GM12872 (cell line): ENCODE data around the gene DHRSX.

Experiments
- CTCF ChIP-seq: IDR thresholded peaks from 3 replicates; pipeline ENCODE4 v1.5.1; 2011; ENCODE audit warnings: low read depth, mild to moderate bottlenecking, low read length, moderate library complexity; ENCODE audit not compliant: insufficient read depth

Gene DHRSX

GRCh38 chrX:2231570-2232192, 269.1 kb downstream of the DHRSX start:
- TF ChIP-seq CTCF = no peak

- no peak for TF ChIP-seq CTCF
These were observed 270.3 kb downstream of the DHRSX start for GRCh38 chrX:2230457-2230856.

GRCh38 chrX:2228536-2228935, 272.2 kb downstream of the DHRSX start:
- TF ChIP-seq CTCF = no peak

- TF ChIP-seq CTCF = no peak
These were observed 273.7 kb downstream of the DHRSX start for GRCh38 chrX:2226906-2227656.

GRCh38 chrX:2226182-2226581, 274.6 kb downstream of the DHRSX start:
- no peak for TF ChIP-seq CTCF

- TF ChIP-seq CTCF = no peak
These were observed 276.1 kb downstream of the DHRSX start for GRCh38 chrX:2224597-2225235.

GRCh38 chrX:2224161-2224560, 276.6 kb downstream of the DHRSX start:
- TF ChIP-seq CTCF = no peak
